K562 (cell line): ENCODE results near the gene PNMA8A. TPM values are rescaled to one million over a fixed set of nuclear protein-coding genes. Genes with fewer than 3 reads are reported as not detected.

Experiments used
- ATAC-seq: fragments of 200-7000 bp; cut with Tn5 transposase; 3 replicates; pipeline ENCODE4 v1.9.1; 2020; ENCODE audit warnings: moderate library complexity
- BruUV-seq: library from RNA; stranded (reverse); fragments of 400-500 nt; replicated peaks from 2 replicates; lab custom pipeline; 2021; lab: Mats Ljungman, UMichigan
- CTCF ChIA-PET: fragments of 300-600 bp; formaldehyde crosslinking; extraction: SDS; loops from one replicate; lab custom pipeline; 2021; ENCODE audit warnings: low intra/inter-chr PET ratio; lab: Yijun Ruan, JAX
- POLR2A ChIA-PET: fragments of 300-600, 350-650 bp; sonication (Branson Sonifier 250); formaldehyde crosslinking; extraction: SDS; loops from one replicate; lab custom pipeline; 2021; ENCODE audit warnings: antibody characterized with exemption, inconsistent platforms; lab: Yijun Ruan, JAX
- DNase-seq, 4 experiments: peaks; one replicate each; pipeline versions ENCODE4 v3.0.0 to v3.0.0-alpha.2; 2011 to 2018; ENCODE audit warnings: low spot score in 3 of 4, mixed read lengths in 3 of 4; ENCODE audit errors: extremely low read depth in 1 of 4
- FAIRE-seq: peaks from 2 replicates; lab custom pipeline; 2011; peaks lifted over from hg19 to GRCh38; lab: Jason Lieb, UNC
- H2AFZ ChIP-seq: 2 replicates; pipeline ENCODE4 v1.6.0; 2011; ENCODE audit warnings: low read depth, low read length, control low read depth, inconsistent platforms
- H3K27ac ChIP-seq: fragments of 200-600 bp; 3 replicates; pipeline ENCODE4 v1.8.0; 2011; ENCODE audit warnings: low read depth, mild to moderate bottlenecking, control low read depth, inconsistent platforms, low read length, moderate library complexity, mixed read lengths; ENCODE audit errors: extremely low read depth
- H3K27me3 ChIP-seq, 2 experiments: fragments of 300-600 bp in 1 of 2; 2 replicates in 1 of 2; 3 replicates in 1 of 2; pipeline versions ENCODE4 v1.6.0 to v1.8.0; 2011; ENCODE audit warnings: inconsistent platforms in 2 of 2, low read length in 2 of 2, mild to moderate bottlenecking in 1 of 2, mixed read lengths in 1 of 2, moderate library complexity in 1 of 2; ENCODE audit not compliant: control insufficient read depth in 2 of 2, insufficient read depth in 2 of 2
- H3K36me3 ChIP-seq: fragments of 300-600 bp; 3 replicates; pipeline ENCODE4 v1.8.0; 2011; ENCODE audit warnings: mild to moderate bottlenecking, low read length, inconsistent platforms; ENCODE audit not compliant: control insufficient read depth, insufficient read depth
- H3K4me1 ChIP-seq, 2 experiments: fragments of 200-600 bp in 1 of 2; replicated peaks in 1 of 2; 2 replicates in 1 of 2; 3 replicates in 1 of 2; pipeline versions ENCODE4 v1.5.1 to v1.8.0; 2011; ENCODE audit warnings: inconsistent platforms in 2 of 2, low read length in 2 of 2, mild to moderate bottlenecking in 1 of 2, mixed read lengths in 1 of 2, moderate library complexity in 1 of 2; ENCODE audit not compliant: control insufficient read depth in 2 of 2, insufficient read depth in 2 of 2
- H3K4me2 ChIP-seq: 2 replicates; pipeline ENCODE4 v1.6.1; 2011; ENCODE audit warnings: low read length, control low read depth, inconsistent platforms, mixed read lengths; ENCODE audit not compliant: insufficient read depth
- H3K4me3 ChIP-seq: fragments of 200-600 bp; sonication (generic), shearing (Covaris generic); 2 replicates; pipeline ENCODE4 v1.5.1; 2016; ENCODE audit warnings: control low read depth, inconsistent platforms
- H3K79me2 ChIP-seq: fragments of 200-600 bp; 3 replicates; pipeline ENCODE4 v1.8.0; 2011; ENCODE audit warnings: low read length, inconsistent platforms; ENCODE audit not compliant: control insufficient read depth, insufficient read depth
- H3K9ac ChIP-seq, 2 experiments: 2 replicates each; pipeline versions ENCODE4 v1.6.0 to v1.6.1; 2011; ENCODE audit warnings: low read depth in 2 of 2, low read length in 2 of 2, control low read depth in 1 of 2, inconsistent platforms in 1 of 2, mild to moderate bottlenecking in 1 of 2, mixed read lengths in 1 of 2; ENCODE audit not compliant: insufficient read depth in 1 of 2
- H3K9me1 ChIP-seq: one replicate; pipeline ENCODE4 v1.6.0; 2011; ENCODE audit warnings: inconsistent platforms, mild to moderate bottlenecking, low read length, moderate library complexity; ENCODE audit not compliant: control insufficient read depth, insufficient read depth
- H3K9me3 ChIP-seq: replicated peaks from 2 replicates; pipeline ENCODE4 v1.5.1; 2011; ENCODE audit warnings: low read depth, low read length, inconsistent platforms; ENCODE audit not compliant: control insufficient read depth, insufficient read depth
- H4K20me1 ChIP-seq: replicated peaks from 2 replicates; pipeline ENCODE4 v1.6.1; 2011; ENCODE audit warnings: low read length, inconsistent platforms, mixed read lengths; ENCODE audit not compliant: control insufficient read depth, insufficient read depth
- BCOR ChIP-seq: fragments of 450-650 bp; IDR thresholded peaks from 2 replicates; pipeline ENCODE4 v1.6.1; 2016
- CBX3 ChIP-seq, 2 experiments: IDR thresholded peaks; 1 replicate in 1 of 2; 2 replicates in 1 of 2; pipeline ENCODE4 v1.6.1; 2012; ENCODE audit warnings: inconsistent platforms in 2 of 2, low read length in 2 of 2, borderline replicate concordance in 1 of 2, control low read depth in 1 of 2
- CCAR2 ChIP-seq: fragments of 200-400 bp; formaldehyde crosslinking; IDR thresholded peaks from 2 replicates; pipeline ENCODE4 v1.6.1; 2017; ENCODE audit warnings: mild to moderate bottlenecking, low read depth, low read length
- CHCHD3 ChIP-seq: fragments of 250-450 bp; sonication (Bioruptor Pico); IDR thresholded peaks from 2 replicates; pipeline ENCODE4 v2.1.2; 2022; ENCODE audit warnings: mild to moderate bottlenecking
- CREM ChIP-seq: IDR thresholded peaks from 2 replicates; pipeline ENCODE4 v1.6.1; 2014; ENCODE audit warnings: antibody characterized with exemption, low read depth
- EP300 ChIP-seq: IDR thresholded peaks from 2 replicates; pipeline ENCODE4 v1.6.1; 2012; ENCODE audit warnings: low read length, improper control_type of control experiment
- ETS2 ChIP-seq: IDR thresholded peaks from 2 replicates; pipeline ENCODE4 v1.6.1; 2016; ENCODE audit warnings: borderline replicate concordance, missing genetic modification characterization, mild to moderate bottlenecking, moderate library complexity, missing compliant biosample characterization; ENCODE audit not compliant: poor library complexity, severe bottlenecking
- FOXA3 ChIP-seq, 2 experiments: fragments of 450-650 bp in 1 of 2; sonication (generic) in 1 of 2; formaldehyde crosslinking; IDR thresholded peaks in 1 of 2; conservative IDR thresholded peaks in 1 of 2; 2 replicates each; pipeline versions ENCODE4 v1.4.0 to v1.8.0; 2020 to 2022; ENCODE audit warnings: mild to moderate bottlenecking in 2 of 2, missing genetic modification reagents in 1 of 2
- KLF1 ChIP-seq: fragments of 450-650 bp; IDR thresholded peaks from 2 replicates; pipeline ENCODE4 v1.6.1; 2016; ENCODE audit warnings: missing genetic modification characterization, missing compliant biosample characterization
- NFRKB ChIP-seq: fragments of 450-650 bp; IDR thresholded peaks from 2 replicates; pipeline ENCODE4 v1.6.1; 2016; ENCODE audit warnings: low read depth
- POLR2B ChIP-seq: fragments of 450-650 bp; IDR thresholded peaks from 2 replicates; pipeline ENCODE4 v1.6.1; 2018; ENCODE audit warnings: low read depth; ENCODE audit not compliant: partially characterized antibody
- TCF15 ChIP-seq: fragments of 250-450 bp; sonication (Bioruptor Pico); IDR thresholded peaks from 2 replicates; pipeline ENCODE4 v1.8.0; 2022; ENCODE audit warnings: moderate library complexity, mild to moderate bottlenecking, inconsistent platforms
- ZNF232 ChIP-seq: sonication (generic); formaldehyde crosslinking; IDR thresholded peaks from 2 replicates; pipeline ENCODE4 v1.8.0; 2022; ENCODE audit warnings: mild to moderate bottlenecking, missing genetic modification reagents
- ZNF3 ChIP-seq: fragments of 250-450 bp; sonication (Bioruptor Pico); IDR thresholded peaks from 2 replicates; pipeline ENCODE4 v1.5.0; 2021; ENCODE audit warnings: mild to moderate bottlenecking, moderate library complexity
- ZSCAN32 ChIP-seq: fragments of 450-650 bp; formaldehyde crosslinking; IDR thresholded peaks from 2 replicates; pipeline ENCODE4 v1.4.0; 2020; ENCODE audit warnings: mild to moderate bottlenecking, moderate library complexity
- WGBS: fragments of 100-300 bp; shearing (Covaris generic); methylation state at CpG from one replicate; pipeline ENCODE4 v1.1.6; 2016; ENCODE audit warnings: low coverage, mixed read lengths; ENCODE audit not compliant: insufficient coverage; ENCODE audit errors: missing lambda C conversion rate; 5-methylcytosine and 5-hydroxymethylcytosine counted together
- in situ Hi-C: fragments of 300-500 bp; cut with MboI; formaldehyde crosslinking; loops from 4 replicates; pipeline ENCODE4 v1.15.0; 2018; ENCODE audit warnings: inconsistent platforms, mixed read lengths
- intact Hi-C: fragments of 100-400 bp; cut with micrococcal nuclease; formaldehyde crosslinking; loops from 2 replicates; pipeline ENCODE4 v1.14.2; 2022
- polyA plus RNA-seq, 8 experiments: library from polyadenylated mRNA; depleted of rRNA in 4 of 8; stranded (reverse) in 5 of 8; unstranded in 3 of 8; fragments of >200 nt; fragmentation: Nextera tagmentation in 2 of 8; fragmentation: Illumina TruSeq in 1 of 8; extraction: Ambion mirVana in 2 of 8; extraction: Trizol in 1 of 8; gene quantifications; 2 replicates each; pipeline versions ENCODE4 v1.2.1 to v1.2.3, GENCODE V29; 2011 to 2014; ENCODE audit warnings: inconsistent platforms in 1 of 8, missing spikeins in 1 of 8
- total RNA-seq, 7 experiments: library from RNA; depleted of rRNA in 6 of 7; stranded (reverse); fragments of >200 nt in 6 of 7; fragmentation: Illumina TruSeq in 2 of 7; extraction: Trizol in 2 of 7; gene quantifications; 2 replicates each; pipeline versions ENCODE4 v1.2.1 to v1.2.3, GENCODE V29; 2011 to 2021; ENCODE audit warnings: low replicate concordance in 1 of 7

Gene PNMA8A
- total and polyA plus RNA-seq, 9 of the 15 experiments (the other 6 are each of a cell fraction or from before 2014, with no cell fraction given), result 6.6 to 23.8 (median 14.9) TPM

GRCh38 chr19:46454244-46454643, 17.1 kb downstream of the PNMA8A start:
- no peak for ATAC-seq
- ChIA-PET CTCF (no interaction called here), POLR2A (no interaction called here)
- intact Hi-C loops (no loop called here), in situ Hi-C loops (no loop called here)
- no peak overlapping the region for H3K4me3 ChIP-seq
- WGBS, result 10% methylated on average over 2 of the region's 3 CpGs
- H3K9me3 ChIP-seq, result peaks cover 2% of the 10 kb centered on the region
- no peaks in the 10 kb centered on the region for H4K20me1 ChIP-seq
- BruUV-seq, result no TSS peak
- no peak overlapping the region for H3K4me2 ChIP-seq
- H3K4me1 ChIP-seq, result no peaks in the 10 kb centered on the region
- no peaks in the 10 kb centered on the region for H3K79me2 ChIP-seq
- peaks cover 11 to 13% of the 10 kb centered on the region in 2 experiments; a peak in 4 of 5 replicates for H3K27me3 ChIP-seq
- no peak overlapping the region for H3K27ac ChIP-seq
- H3K9me1 ChIP-seq, result no peaks in the 10 kb centered on the region
- H2AFZ ChIP-seq, result no peak overlapping the region
- FAIRE-seq, result no peak
- TF ChIP-seq CBX3 (IDR thresholded peaks at IDR 0.05; ENCODE audit: borderline replicate concordance in 1 of 2, low read length in 2 of 2), result no peak
- TF ChIP-seq CCAR2, result no peak
- no peak overlapping the region for H3K9ac ChIP-seq
- no peaks in the 10 kb centered on the region for H3K36me3 ChIP-seq
- DNase-seq, result no peak

- ChIA-PET CTCF (no interaction called here), POLR2A (no interaction called here)
- Histone ChIP-seq H3K36me3 (no peaks in the 10 kb centered on the region), H3K9me1 (no peaks in the 10 kb centered on the region), H3K9me3 (peaks cover 2% of the 10 kb centered on the region), H3K4me2 (no peak overlapping the region), H3K9ac (no peak overlapping the region), H3K4me3 (no peak overlapping the region), H3K4me1 (no peaks in the 10 kb centered on the region), H3K27ac (no peak overlapping the region), H4K20me1 (no peaks in the 10 kb centered on the region), H2AFZ (no peak overlapping the region), H3K27me3 (peaks cover 11 to 13% of the 10 kb centered on the region in 2 experiments; a peak in 4 of 5 replicates), H3K79me2 (no peaks in the 10 kb centered on the region)
- 25% methylated on average over 6 of the region's 6 CpGs for WGBS
- FAIRE-seq, result no peak
- no peak for DNase-seq
- no peak for TF ChIP-seq TCF15 (CRISPR knock-in tag)
- no peak for TF ChIP-seq FOXA3 (CRISPR knock-in tag; conservative IDR thresholded peaks at IDR 0.05 in 1 of 2, IDR thresholded peaks at IDR 0.05 in 1 of 2)
- TF ChIP-seq POLR2B, result no peak
- no peak for TF ChIP-seq ZSCAN32 (CRISPR knock-in tag)
- no peak for TF ChIP-seq EP300
- no peak for TF ChIP-seq NFRKB
- TF ChIP-seq BCOR, result no peak
- TF ChIP-seq CHCHD3 (CRISPR knock-in tag), result no peak
- no peak for TF ChIP-seq CREM
- no peak for TF ChIP-seq ETS2 (tag)
- no peak for TF ChIP-seq ZNF232 (CRISPR knock-in tag)
- TF ChIP-seq ZNF3, result no peak
- TF ChIP-seq KLF1 (tag), result no peak
- BruUV-seq, result no TSS peak
- intact Hi-C loops (no loop called here), in situ Hi-C loops (no loop called here)
- no peak for ATAC-seq
Measured at GRCh38 chr19:46453661-46454060, 17.7 kb downstream of the PNMA8A start.
